GM18519 (cell line): ENCODE data around the gene FZD2.

ENCODE experiments used
- ATAC-seq: cut with Tn5 transposase; IDR thresholded peaks from one replicate; pipeline ENCODE4 v1.9.1; 2021; ENCODE audit warnings: mild to moderate bottlenecking, moderate library complexity; ENCODE audit not compliant: unreplicated experiment, low FRiP score

The FZD2 gene

DNA sequence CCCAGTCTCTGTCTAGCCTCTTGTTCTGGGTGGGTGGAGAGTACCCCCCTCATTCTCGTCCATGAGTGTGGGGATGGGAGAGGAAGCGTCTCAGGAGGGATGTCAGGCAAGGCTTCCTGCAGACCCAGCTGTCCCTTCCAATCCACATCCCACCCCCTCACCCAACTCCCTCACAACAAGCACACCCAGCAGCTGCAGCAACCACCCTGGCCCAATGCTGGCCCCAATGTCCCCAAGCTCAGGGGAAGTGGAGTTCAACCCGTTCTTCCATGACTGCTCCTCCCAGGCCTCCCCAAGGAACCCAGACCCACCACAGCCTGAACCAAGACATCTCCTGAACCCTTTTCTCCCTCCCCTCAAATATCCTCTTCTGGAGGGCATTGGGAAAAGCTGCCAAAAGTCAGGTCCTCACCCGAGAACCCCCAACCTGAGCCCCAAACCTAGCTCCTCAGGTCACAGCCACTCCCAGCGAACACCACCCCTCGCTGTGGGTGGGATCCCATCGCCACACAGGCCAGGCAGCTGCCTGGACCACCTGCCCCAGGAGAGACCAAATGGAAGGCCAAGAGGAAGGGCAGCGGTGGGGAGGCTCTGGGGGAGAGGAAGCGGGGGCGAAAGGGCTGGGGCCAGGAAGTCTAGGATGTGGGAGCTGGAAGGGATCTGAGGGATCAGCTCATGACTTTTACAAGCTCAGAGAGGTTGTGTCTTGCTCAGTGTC, 47.6 kb downstream of the FZD2 start:
- no peak for ATAC-seq

- no peak for ATAC-seq
These were observed 49.4 kb downstream of the FZD2 start for GRCh38 chr17:44606658-44607057.

GRCh38 chr17:44607836-44608690, 50.8 kb downstream of the FZD2 start:
- no peak for ATAC-seq

DNA sequence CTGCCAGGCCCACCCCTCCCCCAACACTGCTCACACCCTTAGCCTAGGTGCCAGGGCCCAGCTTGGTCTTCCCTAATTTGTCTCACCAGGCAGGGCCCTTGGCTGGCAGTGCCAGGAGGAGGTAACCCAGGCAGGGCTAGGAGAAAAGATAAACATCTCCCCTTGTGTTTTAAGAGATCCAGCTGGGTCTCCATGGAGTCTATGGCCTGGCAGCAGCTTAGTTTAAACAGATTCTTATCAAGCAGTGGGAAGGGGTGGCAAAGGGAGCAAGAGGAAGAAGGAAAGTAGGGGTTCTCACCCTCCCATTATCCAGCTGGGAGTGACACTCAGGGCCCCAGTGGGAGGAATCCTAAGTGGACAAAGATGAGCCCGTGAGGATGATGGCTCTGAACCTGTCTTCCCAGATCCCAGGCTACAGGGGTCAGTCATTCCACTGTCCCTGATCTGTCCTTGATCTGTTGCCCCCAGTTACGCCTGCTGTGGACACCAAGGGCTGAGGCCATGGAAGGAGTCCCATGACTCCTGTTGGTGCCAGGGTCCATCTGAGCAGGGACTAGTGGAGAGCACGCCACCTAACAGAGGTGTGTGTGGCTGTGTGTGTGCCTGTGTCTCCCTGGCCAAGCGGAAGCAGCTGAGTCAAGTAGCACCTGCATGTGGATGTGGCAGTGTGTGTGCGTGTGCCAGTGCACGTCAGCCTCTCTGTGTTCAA, 51.6 kb downstream of the FZD2 start:
- ATAC-seq = no peak

DNA sequence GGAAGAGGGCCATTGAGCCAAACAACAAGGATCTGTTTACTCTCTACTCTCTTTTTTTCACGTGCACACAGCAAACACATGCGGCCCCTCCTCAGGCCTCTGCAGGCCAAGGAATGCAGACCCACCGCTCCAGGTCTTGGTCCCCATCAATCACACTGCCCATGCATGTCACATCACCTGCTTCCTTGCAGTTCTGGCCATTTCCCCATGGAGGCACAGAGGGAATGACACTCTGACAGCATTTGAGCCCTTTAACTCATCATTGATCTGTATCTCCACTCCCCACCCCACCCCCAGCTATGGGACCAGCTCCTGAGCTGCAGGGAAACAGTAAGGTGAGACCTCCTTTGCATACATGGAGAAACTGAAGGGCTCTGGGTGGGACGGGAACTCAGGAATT, 53.0 kb downstream of the FZD2 start:
- ATAC-seq = no peak
